Karpas-422 (cell line): Measurements from ENCODE around the gene MBOAT1. TPM values are rescaled to one million over a fixed set of nuclear protein-coding genes. Genes with fewer than 3 reads are reported as not detected.

Source experiments
- DNase-seq: peaks from one replicate; pipeline ENCODE4 v3.0.0-alpha.2; 2015
- H2AFZ ChIP-seq: fragments of 200-600 bp; sonication (generic); 2 replicates; pipeline ENCODE4 v1.6.1; 2014; ENCODE audit warnings: antibody characterized with exemption, low read length, mixed read lengths
- H3K27ac ChIP-seq: fragments of 200-600 bp; sonication (generic); 2 replicates; pipeline ENCODE4 v1.5.1; 2014; ENCODE audit warnings: mild to moderate bottlenecking, low read length, moderate library complexity
- H3K27me3 ChIP-seq: fragments of 200-600 bp; sonication (generic); 2 replicates; pipeline ENCODE4 v1.6.1; 2014; ENCODE audit warnings: low read length, mixed read lengths
- H3K36me3 ChIP-seq: fragments of 200-600 bp; sonication (generic); 2 replicates; pipeline ENCODE4 v1.6.1; 2014; ENCODE audit warnings: low read length, mixed read lengths; ENCODE audit not compliant: insufficient read depth
- H3K4me1 ChIP-seq: fragments of 200-600 bp; sonication (generic); 2 replicates; pipeline ENCODE4 v1.6.1; 2014; ENCODE audit warnings: mild to moderate bottlenecking, low read length, mixed read lengths
- H3K4me2 ChIP-seq: fragments of 200-600 bp; sonication (generic); 2 replicates; pipeline ENCODE4 v1.6.1; 2014; ENCODE audit warnings: low read length, low read depth, mild to moderate bottlenecking; ENCODE audit not compliant: poor library complexity, severe bottlenecking
- H3K4me3 ChIP-seq: fragments of 200-600 bp; sonication (generic); 2 replicates; pipeline ENCODE4 v1.5.1; 2014; ENCODE audit warnings: mild to moderate bottlenecking, antibody characterized with exemption, low read length, mixed read lengths
- H3K79me2 ChIP-seq: fragments of 200-600 bp; sonication (generic); 2 replicates; pipeline ENCODE4 v1.6.1; 2014; ENCODE audit warnings: mild to moderate bottlenecking, low read length, mixed read lengths
- H3K9ac ChIP-seq: fragments of 200-600 bp; sonication (generic); 2 replicates; pipeline ENCODE4 v1.6.0; 2014; ENCODE audit warnings: low read length
- H3K9me2 ChIP-seq: fragments of 200-600 bp; sonication (generic), shearing (Covaris generic); replicated peaks from 2 replicates; pipeline ENCODE4 v1.6.0; 2014; ENCODE audit warnings: mild to moderate bottlenecking, low read length, moderate library complexity; ENCODE audit not compliant: insufficient read depth
- H3K9me3 ChIP-seq: fragments of 300-700, 200-600 bp; sonication (generic); 2 replicates; pipeline ENCODE4 v1.6.1; 2014; ENCODE audit warnings: low read length, mixed read lengths
- H4K20me1 ChIP-seq: fragments of 200-600 bp; sonication (generic); 2 replicates; pipeline ENCODE4 v1.6.1; 2014; ENCODE audit warnings: mild to moderate bottlenecking, antibody characterized with exemption, low read length, low read depth; ENCODE audit not compliant: insufficient read depth
- total RNA-seq: library from RNA; depleted of rRNA; stranded (reverse); fragments of >200 nt; shearing (Covaris generic); gene quantifications from 2 replicates; pipeline ENCODE4 v1.2.3, GENCODE V29; 2014; ENCODE audit warnings: low replicate concordance

The MBOAT1 gene
- total RNA-seq, 1 experiment from 2014 or later, result not detected

DNA sequence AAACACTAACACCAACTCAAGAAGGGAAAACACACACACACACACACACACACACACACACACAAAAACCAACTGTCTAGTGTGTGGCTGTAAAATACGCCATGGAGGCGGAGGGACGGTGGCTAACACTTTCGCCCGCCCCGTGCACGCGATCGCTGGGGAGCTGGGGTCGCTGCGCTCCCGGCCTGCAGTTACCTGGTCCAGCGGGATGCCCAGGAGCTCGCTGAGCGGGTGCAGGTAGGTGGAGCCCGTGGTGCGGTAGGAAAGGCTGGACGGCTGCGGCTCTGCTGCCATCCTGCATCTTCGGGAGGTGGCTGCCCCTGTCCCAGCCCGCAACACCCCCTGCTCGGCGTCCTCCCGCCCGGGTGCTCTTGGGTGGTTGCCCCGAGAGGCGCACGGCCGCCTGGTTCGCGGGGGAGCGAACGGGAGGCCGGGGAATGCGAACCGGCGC lies 303 bp downstream of the MBOAT1 start:
- H3K4me3 ChIP-seq, result no peak overlapping the region
- H3K9me3 ChIP-seq, result no peaks in the 10 kb centered on the region
- no peaks in the 10 kb centered on the region for H3K79me2 ChIP-seq
- no peaks in the 10 kb centered on the region for H3K4me1 ChIP-seq
- no peak for DNase-seq
- H3K27ac ChIP-seq, result no peak overlapping the region
- no peaks in the 10 kb centered on the region for H3K27me3 ChIP-seq
- no peak overlapping the region for H3K9ac ChIP-seq
- no peaks in the 10 kb centered on the region for H3K9me2 ChIP-seq
- H4K20me1 ChIP-seq, result no peaks in the 10 kb centered on the region
- H2AFZ ChIP-seq, result no peak overlapping the region
- no peak overlapping the region for H3K4me2 ChIP-seq
- no peaks in the 10 kb centered on the region for H3K36me3 ChIP-seq

DNA sequence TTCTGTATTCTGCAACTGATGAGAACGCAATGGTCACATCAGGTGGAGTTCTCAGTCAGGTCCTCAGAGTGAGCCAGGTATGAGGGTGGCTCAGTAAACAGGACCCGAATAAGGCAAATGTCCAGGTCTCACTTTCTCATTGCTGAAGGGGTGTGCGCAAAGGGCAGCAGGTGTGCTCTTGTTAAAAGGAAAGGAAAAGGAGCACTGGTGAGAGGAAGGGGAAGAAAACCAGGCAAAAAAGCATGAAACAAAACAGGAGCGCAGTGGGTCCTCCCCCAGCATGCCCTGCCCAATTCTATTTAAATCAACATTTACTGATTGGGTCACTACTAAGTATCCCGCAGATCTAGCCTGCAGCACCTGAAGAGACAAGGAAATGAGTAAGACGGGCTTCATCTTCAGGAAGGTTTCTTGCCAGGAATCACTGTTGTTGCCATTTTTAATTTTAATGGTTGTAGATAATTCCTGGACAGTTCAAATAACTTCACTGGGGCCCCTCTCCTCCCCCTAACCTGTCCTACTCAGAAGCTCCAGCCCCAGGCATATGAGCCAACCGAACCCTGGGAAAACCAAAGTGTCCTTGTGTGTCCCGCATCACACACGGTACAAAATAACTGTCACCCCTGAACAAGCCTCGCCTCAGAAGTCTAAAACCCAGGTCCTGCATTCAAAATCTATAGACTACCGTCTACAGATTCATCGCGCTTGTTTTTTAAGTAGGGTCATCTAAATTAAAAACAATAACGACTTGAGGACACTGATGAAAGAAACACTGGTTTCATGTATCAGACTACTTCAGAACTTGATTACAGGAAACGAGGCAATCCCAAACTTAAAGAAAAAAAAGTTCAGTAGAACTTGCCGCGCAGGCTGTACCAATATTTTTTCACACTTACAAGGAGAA lies 980 bp downstream of the MBOAT1 start:
- no peak overlapping the region for H2AFZ ChIP-seq
- H3K36me3 ChIP-seq, result no peaks in the 10 kb centered on the region
- H3K27me3 ChIP-seq, result no peaks in the 10 kb centered on the region
- H3K9ac ChIP-seq, result no peak overlapping the region
- H3K79me2 ChIP-seq, result no peaks in the 10 kb centered on the region
- H3K4me2 ChIP-seq, result no peak overlapping the region
- H3K4me1 ChIP-seq, result no peaks in the 10 kb centered on the region
- no peak overlapping the region for H3K27ac ChIP-seq
- DNase-seq, result no peak
- H4K20me1 ChIP-seq, result no peaks in the 10 kb centered on the region
- no peaks in the 10 kb centered on the region for H3K9me2 ChIP-seq
- H3K9me3 ChIP-seq, result no peaks in the 10 kb centered on the region
- H3K4me3 ChIP-seq, result no peak overlapping the region

DNA sequence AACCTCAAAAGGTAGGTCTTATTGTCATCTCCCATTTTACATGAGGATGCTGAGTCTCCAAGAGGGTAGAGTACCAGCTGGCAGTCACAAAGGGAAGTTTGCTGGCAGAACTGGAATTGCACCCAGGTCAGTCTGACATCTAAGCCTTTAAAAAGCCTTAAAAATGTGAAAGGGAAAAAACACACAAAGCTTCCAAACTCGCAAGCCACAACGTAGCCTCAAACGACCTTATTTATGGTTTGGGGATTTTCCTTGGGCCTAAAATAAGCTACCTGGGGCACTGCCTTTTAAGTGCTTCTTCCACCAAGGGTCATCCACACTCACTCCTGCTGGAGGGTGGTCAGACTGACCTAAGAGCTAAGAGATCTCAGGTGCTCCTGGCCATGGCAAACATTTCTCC lies 2.1 kb downstream of the MBOAT1 start:
- no peaks in the 10 kb centered on the region for H3K9me3 ChIP-seq
- H3K36me3 ChIP-seq, result no peaks in the 10 kb centered on the region
- no peaks in the 10 kb centered on the region for H3K79me2 ChIP-seq
- no peaks in the 10 kb centered on the region for H3K9me2 ChIP-seq
- H3K4me2 ChIP-seq, result no peak overlapping the region
- H3K4me3 ChIP-seq, result no peak overlapping the region
- no peak overlapping the region for H3K27ac ChIP-seq
- H3K4me1 ChIP-seq, result no peaks in the 10 kb centered on the region
- H2AFZ ChIP-seq, result no peak overlapping the region
- no peaks in the 10 kb centered on the region for H3K27me3 ChIP-seq
- DNase-seq, result no peak
- no peaks in the 10 kb centered on the region for H4K20me1 ChIP-seq
- no peak overlapping the region for H3K9ac ChIP-seq

DNA sequence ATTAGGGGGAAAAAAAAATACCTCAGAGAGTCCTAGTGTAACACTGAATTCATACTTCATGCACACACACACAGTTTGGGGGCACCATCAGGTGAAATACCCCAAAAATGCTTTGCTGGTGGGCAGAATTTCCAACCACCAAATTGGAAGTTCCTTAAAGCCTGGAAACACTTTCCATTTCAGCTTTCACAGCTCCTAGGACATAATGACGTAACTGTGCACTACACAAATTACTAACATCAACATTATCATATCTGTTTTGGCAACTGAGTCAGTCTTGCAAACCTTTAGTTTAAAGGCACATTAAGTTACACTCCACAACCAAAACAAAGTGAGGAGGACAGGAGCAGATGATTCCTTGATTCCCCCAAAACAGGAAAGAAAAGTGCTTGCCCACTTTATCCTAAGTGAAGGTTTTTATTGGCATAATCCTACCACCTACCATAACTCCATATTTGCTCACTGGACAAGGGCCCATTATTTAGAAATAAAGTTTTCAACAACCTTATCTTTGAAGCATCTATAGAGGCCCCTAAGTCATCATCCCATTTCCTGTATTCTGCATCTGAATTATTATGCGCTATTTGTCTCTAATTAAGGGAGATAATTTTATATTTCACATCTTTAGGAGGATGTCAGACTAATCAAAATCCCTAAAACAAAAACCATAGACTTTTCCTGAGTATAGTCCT lies 3.4 kb downstream of the MBOAT1 start:
- no peak overlapping the region for H3K9ac ChIP-seq
- no peaks in the 10 kb centered on the region for H3K4me1 ChIP-seq
- H3K79me2 ChIP-seq, result no peaks in the 10 kb centered on the region
- H3K9me2 ChIP-seq, result no peaks in the 10 kb centered on the region
- no peak overlapping the region for H3K27ac ChIP-seq
- H3K9me3 ChIP-seq, result no peaks in the 10 kb centered on the region
- no peak overlapping the region for H3K4me3 ChIP-seq
- no peaks in the 10 kb centered on the region for H3K36me3 ChIP-seq
- H2AFZ ChIP-seq, result no peak overlapping the region
- no peaks in the 10 kb centered on the region for H3K27me3 ChIP-seq
- no peak overlapping the region for H3K4me2 ChIP-seq
- H4K20me1 ChIP-seq, result no peaks in the 10 kb centered on the region
- DNase-seq, result no peak

DNA sequence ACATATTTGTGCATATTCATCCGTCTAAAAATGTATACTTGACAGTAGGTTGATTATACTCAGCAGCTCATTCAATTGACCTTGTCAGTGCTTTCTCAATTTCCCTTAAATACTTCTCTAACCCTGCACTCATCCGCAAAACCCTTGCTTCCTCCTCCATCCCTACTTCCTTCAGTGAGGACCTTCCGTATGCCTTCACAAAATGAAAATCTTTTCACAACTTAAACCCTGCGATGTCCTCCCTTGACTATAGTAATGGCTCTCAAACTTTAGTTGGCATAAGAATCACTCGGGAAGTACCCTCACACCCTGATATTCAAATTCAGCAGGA lies 5.2 kb downstream of the MBOAT1 start:
- Histone ChIP-seq H3K9me2 (no peaks in the 10 kb centered on the region), H3K9ac (no peak overlapping the region), H3K27me3 (no peaks in the 10 kb centered on the region), H3K36me3 (no peaks in the 10 kb centered on the region), H2AFZ (no peak overlapping the region), H3K4me2 (no peak overlapping the region), H3K4me3 (no peak overlapping the region), H3K4me1 (no peaks in the 10 kb centered on the region), H3K79me2 (no peaks in the 10 kb centered on the region), H4K20me1 (no peaks in the 10 kb centered on the region), H3K9me3 (no peaks in the 10 kb centered on the region), H3K27ac (no peak overlapping the region)
- DNase-seq, result no peak

DNA sequence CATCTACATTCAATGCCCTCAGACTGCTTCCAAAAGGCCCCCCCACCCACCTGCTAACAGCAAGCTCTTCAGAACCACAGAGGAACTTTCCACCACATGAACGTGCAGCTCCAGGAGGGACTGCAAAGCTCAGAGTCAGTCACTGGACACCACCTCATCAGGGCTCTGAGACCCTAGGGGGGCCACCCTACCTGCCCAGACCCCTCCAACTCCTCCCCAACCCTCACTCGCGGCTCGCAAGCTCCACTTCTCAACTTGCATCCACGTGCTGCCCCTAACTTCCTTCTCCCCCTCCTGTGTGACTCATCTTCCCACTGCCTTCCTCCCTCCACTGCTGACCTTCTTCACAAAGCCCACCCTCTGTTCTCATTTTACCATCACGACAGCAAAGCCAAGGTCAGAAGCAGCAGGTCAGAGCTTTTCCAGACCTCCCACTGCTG lies 6.5 kb downstream of the MBOAT1 start:
- no peak overlapping the region for H3K27ac ChIP-seq
- H3K4me3 ChIP-seq, result no peak overlapping the region
- no peak overlapping the region for H3K4me2 ChIP-seq
- no peaks in the 10 kb centered on the region for H3K9me2 ChIP-seq
- no peak for DNase-seq
- H3K27me3 ChIP-seq, result no peaks in the 10 kb centered on the region
- no peaks in the 10 kb centered on the region for H3K9me3 ChIP-seq
- H3K4me1 ChIP-seq, result no peaks in the 10 kb centered on the region
- H4K20me1 ChIP-seq, result no peaks in the 10 kb centered on the region
- no peak overlapping the region for H2AFZ ChIP-seq
- no peaks in the 10 kb centered on the region for H3K36me3 ChIP-seq
- H3K9ac ChIP-seq, result no peak overlapping the region
- no peaks in the 10 kb centered on the region for H3K79me2 ChIP-seq

DNA sequence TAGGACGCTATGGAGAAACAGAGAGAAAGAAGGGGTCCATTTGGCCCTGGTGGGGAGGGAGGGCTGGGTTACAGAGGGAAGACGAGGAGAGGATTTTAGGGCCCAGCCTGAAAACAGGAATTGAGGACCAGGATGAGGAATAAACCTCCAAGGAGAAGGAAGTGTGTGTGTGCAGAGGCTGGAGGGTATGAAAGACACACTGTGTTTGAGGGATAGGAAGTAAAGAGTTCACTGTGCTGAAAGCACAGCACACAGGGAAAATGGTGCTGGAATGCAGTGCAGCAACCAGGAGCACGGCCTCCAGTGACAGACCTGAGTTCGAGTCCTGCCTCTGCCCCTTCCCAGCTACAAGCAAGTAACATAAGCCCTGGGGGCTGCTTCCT lies 7.8 kb downstream of the MBOAT1 start:
- no peaks in the 10 kb centered on the region for H3K27me3 ChIP-seq
- no peaks in the 10 kb centered on the region for H3K9me3 ChIP-seq
- DNase-seq, result no peak
- H2AFZ ChIP-seq, result no peak overlapping the region
- no peak overlapping the region for H3K4me3 ChIP-seq
- H3K36me3 ChIP-seq, result no peaks in the 10 kb centered on the region
- H3K79me2 ChIP-seq, result no peaks in the 10 kb centered on the region
- H3K4me2 ChIP-seq, result no peak overlapping the region
- no peak overlapping the region for H3K9ac ChIP-seq
- no peaks in the 10 kb centered on the region for H3K4me1 ChIP-seq
- no peak overlapping the region for H3K27ac ChIP-seq
- no peaks in the 10 kb centered on the region for H3K9me2 ChIP-seq
- no peaks in the 10 kb centered on the region for H4K20me1 ChIP-seq

DNA sequence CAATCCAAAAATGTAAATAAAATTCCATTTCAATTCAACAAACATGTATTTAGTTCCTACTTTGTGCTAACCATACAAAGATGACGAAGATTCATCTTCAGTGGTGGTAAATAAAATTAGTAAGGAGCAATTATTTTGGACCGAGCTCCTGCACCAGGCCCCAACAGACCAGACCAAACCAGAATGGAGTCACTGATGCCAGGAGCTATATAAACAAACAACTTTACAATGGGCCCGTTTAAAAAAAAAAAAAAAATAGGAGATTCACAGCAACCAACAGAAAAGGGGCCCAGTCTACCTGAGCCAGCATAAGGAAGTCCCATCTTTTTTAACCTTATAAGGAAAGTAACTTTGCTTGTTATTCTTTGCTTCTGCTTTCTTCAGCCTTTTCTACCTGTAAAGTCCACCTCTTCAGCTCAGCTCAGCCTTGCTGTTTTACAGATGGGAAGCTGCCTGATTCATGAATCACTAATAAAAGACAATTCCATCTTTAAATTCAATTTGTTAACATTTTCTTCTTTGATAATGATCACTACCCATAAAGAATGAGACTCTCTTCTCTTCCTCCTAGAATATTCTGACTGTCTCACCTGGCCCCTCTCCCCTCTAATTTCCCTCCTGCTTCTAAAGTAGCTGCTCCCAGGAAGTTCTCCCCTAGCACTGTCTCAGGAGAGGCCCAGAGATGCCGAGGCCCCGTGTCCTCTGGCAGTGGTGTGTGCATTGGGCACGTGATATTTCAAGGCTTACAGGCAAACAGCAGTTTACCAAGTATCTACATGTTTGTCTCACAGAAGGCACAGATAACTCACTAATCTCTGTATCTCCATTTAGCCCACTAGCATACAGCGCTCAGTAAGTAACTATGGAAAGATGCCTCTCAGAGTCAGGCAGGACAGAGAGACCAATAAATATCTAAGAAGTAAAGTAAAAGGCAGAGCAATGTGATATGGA lies 8.4 kb downstream of the MBOAT1 start:
- Histone ChIP-seq H3K4me2 (no peak overlapping the region), H3K4me1 (no peaks in the 10 kb centered on the region), H3K36me3 (no peaks in the 10 kb centered on the region), H2AFZ (no peak overlapping the region), H4K20me1 (no peaks in the 10 kb centered on the region), H3K4me3 (no peak overlapping the region), H3K9me2 (no peaks in the 10 kb centered on the region), H3K27ac (no peak overlapping the region), H3K79me2 (no peaks in the 10 kb centered on the region), H3K9me3 (no peaks in the 10 kb centered on the region), H3K9ac (no peak overlapping the region), H3K27me3 (no peaks in the 10 kb centered on the region)
- DNase-seq, result no peak
